PFSK-1 (cell line): ENCODE results near the gene SMG1.

Experiments used
- FOXP2 ChIP-seq: optimal IDR thresholded peaks from 2 replicates; pipeline ENCODE3; 2011; ENCODE audit warnings: borderline replicate concordance, control low read depth, inconsistent platforms; ENCODE audit not compliant: insufficient read depth; ENCODE audit errors: extremely low read length, extremely low read depth
- POLR2AphosphoS5 ChIP-seq: IDR thresholded peaks from 2 replicates; pipeline ENCODE4 v1.6.1; 2012; ENCODE audit warnings: low read depth, mild to moderate bottlenecking, control low read depth, low read length, moderate library complexity
- REST ChIP-seq, 2 experiments: IDR thresholded peaks; 2 replicates each; pipeline versions ENCODE4 v1.6.1 to v1.8.0; 2011 to 2012; ENCODE audit warnings: low read depth in 2 of 2, low read length in 2 of 2, control low read depth in 1 of 2, inconsistent platforms in 1 of 2, mild to moderate bottlenecking in 1 of 2, moderate library complexity in 1 of 2; ENCODE audit not compliant: insufficient read depth in 1 of 2
- SIN3A ChIP-seq: IDR thresholded peaks from 2 replicates; pipeline ENCODE4 v1.6.1; 2012; ENCODE audit warnings: mild to moderate bottlenecking, low read length, moderate library complexity, borderline replicate concordance; ENCODE audit not compliant: insufficient read depth
- TAF1 ChIP-seq: IDR thresholded peaks from 2 replicates; pipeline ENCODE4 v1.6.1; 2012; ENCODE audit warnings: low read length, control low read depth, borderline replicate concordance; ENCODE audit not compliant: insufficient read depth

- TF ChIP-seq SIN3A (no peak), REST (IDR thresholded peaks at IDR 0.05; ENCODE audit: insufficient read depth in 1 of 2, low read depth in 2 of 2, low read length in 2 of 2) (no peak), TAF1 (no peak), POLR2AphosphoS5 (no peak), FOXP2 (no peak)
Observed at GRCh38 chr16:18941471-18941870, 15.3 kb upstream of the SMG1 start.
